Activated CD4-positive, alpha-beta T cell treated with anti-CD3 and anti-CD28 coated beads, Interleukin-2, amount 10 ng/mL, durations not matched to agents 7 days and 5 days (primary cell): ENCODE measurements around the gene LEFTY1. TPM values are rescaled to one million over a fixed set of nuclear protein-coding genes. Genes with fewer than 3 reads are reported as not detected.
A peak's percentile ranks its signal among the peaks of the same experiment; 100 is the strongest.

Experiments used
- CTCF ChIA-PET: fragments of 350-600 bp; sonication (Branson Sonifier 250); formaldehyde crosslinking; loops from one replicate; lab custom pipeline; 2021; ENCODE audit warnings: antibody characterized with exemption; lab: Charles Lee
- POLR2A ChIA-PET: fragments of 350-600 bp; sonication (Branson Sonifier 250); formaldehyde crosslinking; loops from one replicate; lab custom pipeline; 2021; ENCODE audit warnings: antibody characterized with exemption; lab: Charles Lee
- DNase-seq: peaks from one replicate; pipeline ENCODE4 v3.0.0-alpha.2; 2020
- H3K27ac Mint-ChIP-seq: one replicate; pipeline ENCODE4 v1.8.0; 2021; ENCODE audit warnings: mild to moderate bottlenecking, moderate library complexity, mixed read lengths
- H3K27me3 Mint-ChIP-seq: one replicate; pipeline ENCODE4 v1.8.0; 2021; ENCODE audit warnings: mixed read lengths
- H3K36me3 Mint-ChIP-seq: one replicate; pipeline ENCODE4 v1.8.0; 2021; ENCODE audit warnings: low read depth, mixed read lengths
- H3K4me1 Mint-ChIP-seq: one replicate; pipeline ENCODE4 v1.8.0; 2021; ENCODE audit warnings: mixed read lengths
- H3K4me3 Mint-ChIP-seq: one replicate; pipeline ENCODE4 v1.8.0; 2021; ENCODE audit warnings: mild to moderate bottlenecking, moderate library complexity, mixed read lengths
- H3K9me3 Mint-ChIP-seq: one replicate; pipeline ENCODE4 v1.8.0; 2021; ENCODE audit warnings: mixed read lengths
- total RNA-seq, 2 experiments: library from RNA; stranded (reverse); gene quantifications; one replicate each; pipeline ENCODE4 v1.2.3, GENCODE V29; 2021

The LEFTY1 gene
- total RNA-seq, 2 experiments from 2014 or later: not detected

DNA sequence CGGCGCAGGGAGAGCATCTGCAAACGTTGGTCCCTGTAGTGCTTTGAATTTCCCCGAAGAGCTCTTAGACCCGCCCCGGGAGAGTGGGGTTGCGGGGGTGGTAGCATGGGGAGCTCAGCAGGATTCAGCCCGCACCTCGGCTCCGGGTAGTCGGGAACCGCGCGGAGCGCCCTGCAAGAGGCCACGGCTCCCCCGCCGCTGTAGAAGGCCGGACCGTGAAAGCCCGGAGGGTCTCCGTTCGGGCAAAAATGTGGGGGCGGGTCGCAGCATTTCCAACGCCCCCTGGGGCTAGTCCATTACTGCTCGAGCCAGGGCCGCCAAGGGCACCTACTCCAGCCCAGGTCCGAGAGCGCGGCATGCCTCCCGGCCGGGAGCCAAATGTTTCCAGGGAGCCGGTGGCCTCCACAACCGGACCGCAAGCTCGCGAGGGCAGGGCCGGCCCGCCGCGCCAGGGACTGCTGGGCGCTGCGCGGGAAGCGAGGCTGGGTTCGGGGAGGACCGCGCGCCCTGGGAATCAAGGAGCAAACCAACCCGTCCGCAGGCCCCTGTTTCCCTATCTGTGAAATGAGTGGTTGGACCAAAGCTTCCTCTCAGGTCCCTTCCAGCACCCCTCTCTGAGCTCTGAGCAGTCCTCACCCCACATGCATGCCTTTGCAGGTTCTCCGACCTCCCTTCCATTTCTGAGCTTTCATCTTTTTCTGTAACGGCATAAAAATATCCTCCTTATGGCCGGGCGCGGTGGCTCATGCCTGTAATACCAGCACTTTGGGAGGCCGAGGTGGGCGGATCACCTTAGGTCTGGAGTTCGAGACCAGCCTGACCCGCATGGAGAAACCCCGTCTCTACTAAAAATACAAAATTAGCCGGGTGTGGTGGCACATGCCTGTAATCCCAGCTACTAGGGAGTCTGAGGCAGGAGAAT, 6.0 kb downstream of the LEFTY1 start:
- Mint-ChIP-seq H3K27ac (peak overlapping the region; percentile 91), H3K36me3 (peaks cover 29% of the 10 kb centered on the region), H3K4me1 (peaks cover 41% of the 10 kb centered on the region), H3K27me3 (peaks cover 8% of the 10 kb centered on the region), H3K9me3 (no peaks in the 10 kb centered on the region), H3K4me3 (peak overlapping the region; percentile 90)
- CTCF ChIA-PET: interaction anchor here (0.8 to 4.7 kb wide), 12 partner anchors 8 to 132 kb away, joined by 3 to 35 read pairs (median 4); partner anchors contain the start of gene SRP9
- DNase-seq: peak; percentile 35
- POLR2A ChIA-PET: interaction anchor here (0.6 to 1.1 kb wide), 3 partner anchors 17 to 369 kb away, joined by 3 to 6 read pairs (median 3); no protein-coding TSS in a partner anchor

DNA sequence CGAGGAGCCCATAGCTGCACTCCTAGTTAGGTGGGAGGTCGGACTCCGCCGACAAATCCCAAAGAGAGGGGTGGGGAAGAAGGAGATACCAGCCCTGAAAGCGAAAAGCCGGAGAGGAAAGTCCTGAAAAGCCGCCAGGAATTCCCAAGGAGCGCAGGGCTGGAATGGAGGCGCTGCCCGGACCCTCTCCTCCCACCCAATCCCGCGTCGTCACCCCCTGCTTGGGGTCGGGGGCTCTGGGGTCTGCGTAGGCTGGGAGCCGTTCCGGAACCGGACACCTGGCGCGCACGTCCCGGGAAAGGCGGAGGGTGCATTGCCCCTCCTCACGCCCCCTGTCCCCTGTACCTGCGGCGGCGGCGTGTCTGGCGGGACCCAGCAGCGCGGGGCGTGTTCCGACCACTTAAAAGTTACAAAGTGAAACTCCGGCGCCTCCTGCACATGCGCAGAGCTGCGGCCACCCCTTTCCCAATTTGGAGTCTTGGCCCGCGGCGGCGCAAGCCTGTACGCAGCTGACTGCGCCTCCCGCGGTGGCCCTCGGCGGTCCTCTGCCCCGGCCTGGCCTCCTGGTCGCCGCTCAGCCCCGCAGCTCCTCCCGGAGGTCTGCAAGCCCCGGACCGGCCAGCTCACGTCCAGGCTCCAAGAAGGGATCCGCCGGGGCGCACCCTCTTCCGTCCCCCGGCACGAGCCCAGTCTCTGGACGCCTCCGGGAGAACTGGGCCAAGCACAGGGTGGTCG, 6.8 kb downstream of the LEFTY1 start, which contains the start of gene TMEM63A:
TMEM63A (minus strand) TSS at position 422 of the 735 bp plus-strand sequence. CDS start 4,800 bp downstream, outside the sequence.
- Mint-ChIP-seq H3K27ac (peak within 1 kb of the TSS; percentile 91), H3K9me3 (no peaks in the 10 kb centered on the region), H3K27me3 (peaks cover 8% of the 10 kb centered on the region), H3K4me1 (peaks cover 49% of the 10 kb centered on the region), H3K36me3 (peaks cover 38% of the 10 kb centered on the region), H3K4me3 (peak within 1 kb of the TSS; percentile 90)
- ChIA-PET POLR2A (interaction anchor here (0.8 to 1.6 kb wide), 4 partner anchors 16 to 368 kb away, joined by 3 to 6 read pairs (median 4); partner anchors contain the start of gene SRP9), CTCF (interaction anchor here (0.8 to 4.7 kb wide), 12 partner anchors 8 to 132 kb away, joined by 3 to 35 read pairs (median 4); partner anchors contain the start of gene SRP9)
- DNase-seq: peak; percentile 92

DNA sequence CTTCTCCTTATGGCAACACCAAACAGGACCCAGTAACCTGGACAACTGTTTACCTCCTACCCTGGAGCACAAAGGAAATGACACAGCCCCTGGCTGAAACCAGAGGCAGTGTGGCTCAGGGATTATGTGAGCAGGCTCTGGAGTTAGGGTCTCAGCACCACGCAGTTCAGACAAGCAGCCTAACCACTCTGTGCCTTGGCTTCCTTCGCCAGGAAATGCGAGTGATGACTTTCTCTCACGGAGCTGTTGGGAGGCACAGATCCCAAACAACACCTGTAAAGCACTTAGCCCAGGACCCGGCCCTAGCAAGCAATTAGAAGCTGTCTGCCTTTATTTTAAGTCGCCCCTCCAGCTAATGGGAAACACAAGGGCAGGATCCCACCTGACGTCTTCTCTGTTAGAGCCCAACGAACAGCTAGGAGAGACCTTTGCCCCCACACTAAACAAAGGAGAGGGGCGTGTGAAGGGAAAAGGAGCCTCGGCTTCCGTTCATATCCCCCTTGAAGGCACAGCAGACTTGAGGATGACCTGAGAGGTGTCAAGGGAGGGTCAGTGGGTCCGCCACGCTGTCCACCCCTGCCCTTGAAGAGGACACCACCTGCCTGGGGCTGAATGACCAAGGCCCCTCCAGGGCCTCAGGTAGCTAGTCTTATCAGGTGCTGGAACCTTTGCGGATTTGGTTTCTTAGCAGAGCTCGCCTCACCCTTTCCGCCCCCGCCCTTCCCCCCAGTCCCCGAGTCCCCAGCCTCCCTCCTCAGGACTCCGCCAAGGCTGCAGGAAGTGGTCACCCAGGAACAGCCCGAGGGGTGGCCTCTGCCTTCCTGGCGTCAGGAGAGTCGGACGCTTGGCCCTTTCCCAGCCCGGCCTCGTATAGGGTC, 7.6 kb downstream of the LEFTY1 start:
- Mint-ChIP-seq H3K36me3 (peaks cover 46% of the 10 kb centered on the region), H3K27ac (peak overlapping the region; percentile 91), H3K4me1 (peaks cover 58% of the 10 kb centered on the region), H3K27me3 (peaks cover 5% of the 10 kb centered on the region), H3K4me3 (peak overlapping the region; percentile 90), H3K9me3 (no peaks in the 10 kb centered on the region)
- DNase-seq: peak; percentile 65
- ChIA-PET POLR2A (interaction anchor here (1.0 to 1.6 kb wide), 2 partner anchors 39 to 104 kb away, joined by 3 to 6 read pairs; partner anchors contain the start of gene SRP9), CTCF (interaction anchor here (0.9 to 4.7 kb wide), 6 partner anchors 9 to 109 kb away, joined by 3 to 35 read pairs (median 4); partner anchors contain the start of gene SRP9)

- H3K4me1 Mint-ChIP-seq: peaks cover 64% of the 10 kb centered on the region
- POLR2A ChIA-PET: interaction anchor here (1.6 kb wide), 1 partner anchor 103 kb away, joined by 6 read pairs; the partner anchor contains the start of gene SRP9
These were observed 8.3 kb downstream of the LEFTY1 start for GRCh38 chr1:225880636-225881035.

GRCh38 chr1:225880222-225880588, 8.7 kb downstream of the LEFTY1 start:
- peak overlapping the region; percentile 91 for H3K27ac Mint-ChIP-seq

More at GRCh38 chr1:225880636-225881035, 8.3 kb downstream of the LEFTY1 start:
- H3K9me3 Mint-ChIP-seq: no peaks in the 10 kb centered on the region
- H3K4me3 Mint-ChIP-seq: peak overlapping the region; percentile 90
- peaks cover 5% of the 10 kb centered on the region for H3K27me3 Mint-ChIP-seq
- no peak for DNase-seq
- CTCF ChIA-PET: interaction anchor here (0.9 to 4.7 kb wide), 4 partner anchors 9 to 109 kb away, joined by 3 to 35 read pairs (median 4); partner anchors contain the start of gene SRP9
- peak overlapping the region; percentile 91 for H3K27ac Mint-ChIP-seq
- H3K36me3 Mint-ChIP-seq: peaks cover 50% of the 10 kb centered on the region

DNA sequence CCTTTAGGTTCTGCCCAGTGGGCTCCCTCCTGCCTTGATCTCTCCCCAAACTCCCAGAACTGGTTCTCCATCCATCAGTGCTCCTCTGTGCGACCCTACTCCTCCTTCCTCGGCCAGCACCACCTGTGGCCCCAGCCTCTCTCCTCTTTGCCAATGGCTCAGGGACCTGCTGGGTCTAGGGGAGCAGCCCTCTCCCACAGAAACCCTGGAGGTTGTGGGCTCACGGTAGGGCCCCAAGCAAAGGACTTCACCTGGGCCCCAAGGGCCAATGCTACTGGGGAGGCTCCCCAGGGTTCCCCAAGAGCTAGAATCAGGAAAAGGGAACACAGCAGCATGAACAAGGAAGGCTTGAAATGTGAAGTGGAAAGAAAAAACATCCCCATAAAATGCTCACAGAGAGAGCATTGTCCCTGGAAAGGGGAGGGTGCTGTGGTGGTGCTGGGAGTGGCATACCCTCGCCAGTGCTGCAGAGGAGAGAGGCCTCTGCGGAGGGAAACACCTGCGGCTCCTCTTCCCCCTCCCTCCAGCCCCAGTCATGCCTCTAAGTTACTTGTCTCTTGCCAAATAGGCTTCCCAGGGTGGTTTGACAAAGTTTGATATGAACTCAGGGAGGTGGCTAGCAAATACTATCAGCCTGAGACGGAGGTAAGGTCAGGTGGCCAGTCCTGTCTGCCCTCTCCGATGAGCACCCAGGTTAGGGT, 9.3 kb downstream of the LEFTY1 start:
- CTCF ChIA-PET: interaction anchor here (0.5 to 4.7 kb wide), 4 partner anchors 9 to 203 kb away, joined by 3 to 35 read pairs (median 6); no protein-coding TSS in a partner anchor
- peak overlapping the region; percentile 91 for H3K27ac Mint-ChIP-seq
- H3K36me3 Mint-ChIP-seq: peaks cover 57% of the 10 kb centered on the region
- DNase-seq: peak; percentile 47
- peaks cover 72% of the 10 kb centered on the region for H3K4me1 Mint-ChIP-seq
- peak overlapping the region; percentile 90 for H3K4me3 Mint-ChIP-seq
- no peaks in the 10 kb centered on the region for H3K9me3 Mint-ChIP-seq
- H3K27me3 Mint-ChIP-seq: peaks cover 5% of the 10 kb centered on the region
- POLR2A ChIA-PET: no interaction called here

More at GRCh38 chr1:225880222-225880588, 8.7 kb downstream of the LEFTY1 start:
- H3K36me3 Mint-ChIP-seq: peaks cover 51% of the 10 kb centered on the region
- H3K9me3 Mint-ChIP-seq: no peaks in the 10 kb centered on the region
- CTCF ChIA-PET: interaction anchor here (0.5 to 4.7 kb wide), 4 partner anchors 9 to 204 kb away, joined by 4 to 35 read pairs (median 6); no protein-coding TSS in a partner anchor
- H3K4me1 Mint-ChIP-seq: peaks cover 68% of the 10 kb centered on the region
- H3K27me3 Mint-ChIP-seq: peaks cover 5% of the 10 kb centered on the region
- H3K4me3 Mint-ChIP-seq: peak overlapping the region; percentile 90
- POLR2A ChIA-PET: no interaction called here
- DNase-seq: no peak

- H3K27me3 Mint-ChIP-seq: no peaks in the 10 kb centered on the region
- CTCF ChIA-PET: interaction anchor here (1.0 to 1.9 kb wide), 2 partner anchors 11 to 12 kb away, joined by 3 to 7 read pairs; partner anchors contain the start of gene LEFTY1
- no peak for DNase-seq
- H3K36me3 Mint-ChIP-seq: peaks cover 68% of the 10 kb centered on the region
- POLR2A ChIA-PET: no interaction called here
- H3K4me3 Mint-ChIP-seq: peak overlapping the region; percentile 90
- H3K27ac Mint-ChIP-seq: peak overlapping the region; percentile 66
- peaks cover 72% of the 10 kb centered on the region for H3K4me1 Mint-ChIP-seq
- H3K9me3 Mint-ChIP-seq: no peaks in the 10 kb centered on the region
These were observed 10.7 kb downstream of the LEFTY1 start for GRCh38 chr1:225878282-225878681.

DNA sequence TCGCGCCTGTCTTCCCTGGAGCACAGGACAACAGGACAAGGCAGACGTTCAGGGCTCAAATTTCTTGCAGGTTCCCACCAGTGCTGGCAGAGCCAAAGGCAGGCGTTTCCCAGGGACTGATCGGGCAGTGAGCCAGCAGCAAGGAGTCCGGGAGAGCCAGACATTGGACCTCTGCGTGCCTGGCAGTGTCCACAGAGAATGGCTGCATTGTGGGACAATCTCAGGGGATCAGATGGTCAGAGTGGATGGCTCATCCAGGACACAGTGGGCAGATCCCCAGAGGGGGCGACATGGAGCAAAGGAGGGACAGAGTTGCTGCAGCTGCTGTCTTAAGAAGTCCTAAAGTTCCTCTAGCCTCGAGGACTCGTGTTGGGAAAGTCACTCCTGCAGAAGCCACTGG, 11.4 kb downstream of the LEFTY1 start:
- Mint-ChIP-seq H3K27ac (peak overlapping the region; percentile 59), H3K4me1 (peaks cover 75% of the 10 kb centered on the region), H3K27me3 (no peaks in the 10 kb centered on the region), H3K36me3 (peaks cover 73% of the 10 kb centered on the region), H3K4me3 (no peak overlapping the region), H3K9me3 (no peaks in the 10 kb centered on the region)
- POLR2A ChIA-PET: no interaction called here
- DNase-seq: peak; percentile 35
- CTCF ChIA-PET: interaction anchor here (0.8 to 1.9 kb wide), 3 partner anchors 11 to 25 kb away, joined by 3 to 7 read pairs (median 4); partner anchors contain the start of gene LEFTY1

GRCh38 chr1:225876900-225877510, 11.9 kb downstream of the LEFTY1 start:
- no peaks in the 10 kb centered on the region for H3K27me3 Mint-ChIP-seq
- ChIA-PET POLR2A (no interaction called here), CTCF (interaction anchor here (0.8 to 1.9 kb wide), 2 partner anchors 12 to 25 kb away, joined by 4 to 7 read pairs; partner anchors contain the start of gene LEFTY1)
- DNase-seq: no peak
- H3K27ac Mint-ChIP-seq: no peak overlapping the region
- no peak overlapping the region for H3K4me3 Mint-ChIP-seq
- H3K4me1 Mint-ChIP-seq: peaks cover 75% of the 10 kb centered on the region
- no peaks in the 10 kb centered on the region for H3K9me3 Mint-ChIP-seq
- H3K36me3 Mint-ChIP-seq: peaks cover 74% of the 10 kb centered on the region

DNA sequence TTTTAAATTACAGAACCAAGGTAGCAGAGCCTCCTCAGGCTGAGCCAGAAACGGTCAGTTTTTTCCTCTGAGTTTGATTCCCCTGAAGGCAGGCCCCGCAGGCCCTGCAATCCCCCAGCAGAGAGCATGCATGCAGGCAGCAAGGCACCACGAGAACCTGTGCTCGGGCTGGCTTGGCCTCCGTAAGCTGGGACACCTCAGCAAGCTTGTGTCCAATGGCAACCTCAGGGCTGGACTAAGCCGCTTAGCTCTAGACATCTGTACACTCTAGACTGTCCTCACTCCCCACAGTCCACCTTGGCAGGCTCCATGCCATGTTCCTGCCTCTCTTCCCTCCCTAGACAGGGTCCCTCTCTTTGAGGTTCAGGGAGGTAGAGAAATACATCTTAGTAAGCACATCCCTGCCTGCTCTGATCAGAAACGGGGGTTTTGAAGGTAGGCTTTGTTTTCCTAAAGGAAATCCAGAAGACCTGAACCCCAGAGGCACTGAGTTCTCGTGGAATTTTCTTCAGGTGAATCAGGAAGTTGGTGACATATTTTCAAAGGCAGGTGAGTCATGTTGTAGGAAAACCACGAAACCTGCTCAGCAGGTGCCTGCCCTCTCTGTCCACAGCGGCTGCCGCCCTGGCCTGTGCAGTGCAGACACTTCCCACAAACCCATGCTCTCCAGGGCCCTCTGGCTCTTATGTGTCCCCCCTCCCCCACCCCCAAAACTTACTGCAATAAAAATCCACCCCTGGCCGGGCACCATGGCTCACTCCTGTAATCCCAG, 13.7 kb downstream of the LEFTY1 start:
- peaks cover 84% of the 10 kb centered on the region for H3K36me3 Mint-ChIP-seq

More for the DNA sequence above, 13.7 kb downstream of the LEFTY1 start:
- Mint-ChIP-seq H3K9me3 (no peaks in the 10 kb centered on the region), H3K4me1 (peaks cover 75% of the 10 kb centered on the region), H3K27me3 (no peaks in the 10 kb centered on the region), H3K27ac (peak overlapping the region; percentile 33), H3K4me3 (no peak overlapping the region)
- ChIA-PET CTCF (interaction anchor here (1.0 kb wide), 1 partner anchor 9 kb away, joined by 4 read pairs; no protein-coding TSS in a partner anchor), POLR2A (no interaction called here)
- no peak for DNase-seq
